Measurements from ENCODE around the gene SRRM1. TPM values are rescaled to one million over a fixed set of nuclear protein-coding genes. Genes with fewer than 3 reads are reported as not detected.
A peak's percentile ranks its signal among the peaks of the same experiment; 100 is the strongest.

Gene SRRM1
- total RNA-seq: 93.0 to 120 TPM (median 93.2 TPM) in 3 replicates
- long read RNA-seq, full-length matches to known transcripts: 17 of 92 reads
- long read RNA-seq, partial matches to known transcripts: 7 of 92 reads
- long read RNA-seq, other reads (novel, unspliced or antisense): 68 of 92 reads

- H3K4me3 Mint-ChIP-seq (ENCODE audit: unreplicated experiment): peak within 1 kb of the TSS; percentile 97
- peak; percentile 48 for TF ChIP-seq CTCF (IDR thresholded peaks at IDR 0.05)
- H3K27ac Mint-ChIP-seq (ENCODE audit: unreplicated experiment): peak within 1 kb of the TSS; percentile 100
- H3K4me1 Mint-ChIP-seq (ENCODE audit: low read depth): peaks cover 26% of the 10 kb centered on the region
- peak; percentile 100 for DNase-seq (ENCODE audit: low spot score)
- H3K36me3 Mint-ChIP-seq (ENCODE audit: low read depth): peaks cover 10% of the 10 kb centered on the region
- no peaks in the 10 kb centered on the region for H3K9me3 Mint-ChIP-seq (ENCODE audit: low read depth)
- peaks cover under 1% of the 10 kb centered on the region for H3K27me3 Mint-ChIP-seq (ENCODE audit: low read depth)
These were observed at the start of gene SRRM1 for GRCh38 chr1:24642481-24643362. SRRM1 (plus strand) TSS chr1:24643302; CDS start chr1:24643327, 25 bp downstream.

- Mint-ChIP-seq H3K27ac (ENCODE audit: unreplicated experiment) (no peak overlapping the region), H3K36me3 (ENCODE audit: low read depth) (no peaks in the 10 kb centered on the region), H3K9me3 (ENCODE audit: low read depth) (no peaks in the 10 kb centered on the region), H3K27me3 (ENCODE audit: low read depth) (peaks cover 4% of the 10 kb centered on the region), H3K4me3 (ENCODE audit: unreplicated experiment) (no peak overlapping the region), H3K4me1 (ENCODE audit: low read depth) (no peaks in the 10 kb centered on the region)
- no peak for DNase-seq (ENCODE audit: low spot score)
- TF ChIP-seq CTCF (IDR thresholded peaks at IDR 0.05): no peak
These were observed 48.8 kb upstream of the SRRM1 start for GRCh38 chr1:24594328-24594598.

- no peak overlapping the region for H3K27ac Mint-ChIP-seq (ENCODE audit: unreplicated experiment)
- no peak for TF ChIP-seq CTCF (IDR thresholded peaks at IDR 0.05)
- H3K4me1 Mint-ChIP-seq (ENCODE audit: low read depth): peaks cover 5% of the 10 kb centered on the region
- H3K9me3 Mint-ChIP-seq (ENCODE audit: low read depth): no peaks in the 10 kb centered on the region
- no peak overlapping the region for H3K4me3 Mint-ChIP-seq (ENCODE audit: unreplicated experiment)
- peaks cover 7% of the 10 kb centered on the region for H3K27me3 Mint-ChIP-seq (ENCODE audit: low read depth)
- no peak for DNase-seq (ENCODE audit: low spot score)
- no peaks in the 10 kb centered on the region for H3K36me3 Mint-ChIP-seq (ENCODE audit: low read depth)
These were observed 46.7 kb upstream of the SRRM1 start for GRCh38 chr1:24596401-24596880.

- no peak for DNase-seq (ENCODE audit: low spot score)
- Mint-ChIP-seq H3K4me3 (ENCODE audit: unreplicated experiment) (no peak overlapping the region), H3K4me1 (ENCODE audit: low read depth) (peaks cover 5% of the 10 kb centered on the region), H3K27me3 (ENCODE audit: low read depth) (peaks cover 7% of the 10 kb centered on the region), H3K27ac (ENCODE audit: unreplicated experiment) (no peak overlapping the region), H3K9me3 (ENCODE audit: low read depth) (no peaks in the 10 kb centered on the region), H3K36me3 (ENCODE audit: low read depth) (no peaks in the 10 kb centered on the region)
- TF ChIP-seq CTCF (IDR thresholded peaks at IDR 0.05): no peak
These were observed 43.8 kb upstream of the SRRM1 start for GRCh38 chr1:24599265-24599664.

- no peak for DNase-seq (ENCODE audit: low spot score)
- peaks cover 5% of the 10 kb centered on the region for H3K27me3 Mint-ChIP-seq (ENCODE audit: low read depth)
These were observed 42.6 kb upstream of the SRRM1 start for GRCh38 chr1:24600551-24600950.

More at GRCh38 chr1:24600551-24600950, 42.6 kb upstream of the SRRM1 start:
- no peaks in the 10 kb centered on the region for H3K36me3 Mint-ChIP-seq (ENCODE audit: low read depth)
- H3K4me1 Mint-ChIP-seq (ENCODE audit: low read depth): peaks cover 5% of the 10 kb centered on the region
- H3K27ac Mint-ChIP-seq (ENCODE audit: unreplicated experiment): no peak overlapping the region
- no peak overlapping the region for H3K4me3 Mint-ChIP-seq (ENCODE audit: unreplicated experiment)
- H3K9me3 Mint-ChIP-seq (ENCODE audit: low read depth): no peaks in the 10 kb centered on the region
- TF ChIP-seq CTCF (IDR thresholded peaks at IDR 0.05): no peak

Data from chondrocyte (in vitro differentiated cells).